ENCODE measurements around the gene WSCD1.

WSCD1 gene

GRCh38 chr17:6069539-6070429 is at the start of gene WSCD1:
TSS of gene WSCD1 (plus strand) at chr17:6070379. CDS start at chr17:6080659, 10,280 bp downstream.
- no peak within 1 kb of the TSS for H3K27ac ChIP-seq
- TF ChIP-seq, protein P1, sequence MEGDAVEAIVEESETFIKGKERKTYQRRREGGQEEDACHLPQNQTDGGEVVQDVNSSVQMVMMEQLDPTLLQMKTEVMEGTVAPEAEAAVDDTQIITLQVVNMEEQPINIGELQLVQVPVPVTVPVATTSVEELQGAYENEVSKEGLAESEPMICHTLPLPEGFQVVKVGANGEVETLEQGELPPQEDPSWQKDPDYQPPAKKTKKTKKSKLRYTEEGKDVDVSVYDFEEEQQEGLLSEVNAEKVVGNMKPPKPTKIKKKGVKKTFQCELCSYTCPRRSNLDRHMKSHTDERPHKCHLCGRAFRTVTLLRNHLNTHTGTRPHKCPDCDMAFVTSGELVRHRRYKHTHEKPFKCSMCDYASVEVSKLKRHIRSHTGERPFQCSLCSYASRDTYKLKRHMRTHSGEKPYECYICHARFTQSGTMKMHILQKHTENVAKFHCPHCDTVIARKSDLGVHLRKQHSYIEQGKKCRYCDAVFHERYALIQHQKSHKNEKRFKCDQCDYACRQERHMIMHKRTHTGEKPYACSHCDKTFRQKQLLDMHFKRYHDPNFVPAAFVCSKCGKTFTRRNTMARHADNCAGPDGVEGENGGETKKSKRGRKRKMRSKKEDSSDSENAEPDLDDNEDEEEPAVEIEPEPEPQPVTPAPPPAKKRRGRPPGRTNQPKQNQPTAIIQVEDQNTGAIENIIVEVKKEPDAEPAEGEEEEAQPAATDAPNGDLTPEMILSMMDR (conservative IDR thresholded peaks at IDR 0.05; ENCODE audit: low read depth): no peak
- POLR2A ChIA-PET (ENCODE audit: low non-redundant PET): no interaction called here
- CTCF ChIA-PET: interaction anchor here (0.6 to 1.7 kb wide), 6 partner anchors 11 to 478 kb away, joined by 3 to 6 read pairs (median 4); no protein-coding TSS in a partner anchor
- no peak for DNase-seq (ENCODE audit: low spot score)

GRCh38 chr17:6021011-6021400 is 49.2 kb upstream of the WSCD1 start:
- no peak overlapping the region for H3K27ac ChIP-seq
- DNase-seq (ENCODE audit: low spot score): no peak
- ChIA-PET POLR2A (ENCODE audit: low non-redundant PET) (no interaction called here), CTCF (no interaction called here)
- TF ChIP-seq, protein P1 (conservative IDR thresholded peaks at IDR 0.05; ENCODE audit: low read depth): no peak

GRCh38 chr17:6021627-6022026 is 48.6 kb upstream of the WSCD1 start:
- no peak for DNase-seq (ENCODE audit: low spot score)
- CTCF ChIA-PET: no interaction called here
- TF ChIP-seq, protein P1 (conservative IDR thresholded peaks at IDR 0.05; ENCODE audit: low read depth): no peak
- POLR2A ChIA-PET (ENCODE audit: low non-redundant PET): no interaction called here
- H3K27ac ChIP-seq: no peak overlapping the region

- DNase-seq (ENCODE audit: low spot score): no peak
- no peak overlapping the region for H3K27ac ChIP-seq
- ChIA-PET POLR2A (ENCODE audit: low non-redundant PET) (no interaction called here), CTCF (no interaction called here)
- TF ChIP-seq, protein P1 (conservative IDR thresholded peaks at IDR 0.05; ENCODE audit: low read depth): no peak
Measured at GRCh38 chr17:6023036-6023831, 46.9 kb upstream of the WSCD1 start.

DNA sequence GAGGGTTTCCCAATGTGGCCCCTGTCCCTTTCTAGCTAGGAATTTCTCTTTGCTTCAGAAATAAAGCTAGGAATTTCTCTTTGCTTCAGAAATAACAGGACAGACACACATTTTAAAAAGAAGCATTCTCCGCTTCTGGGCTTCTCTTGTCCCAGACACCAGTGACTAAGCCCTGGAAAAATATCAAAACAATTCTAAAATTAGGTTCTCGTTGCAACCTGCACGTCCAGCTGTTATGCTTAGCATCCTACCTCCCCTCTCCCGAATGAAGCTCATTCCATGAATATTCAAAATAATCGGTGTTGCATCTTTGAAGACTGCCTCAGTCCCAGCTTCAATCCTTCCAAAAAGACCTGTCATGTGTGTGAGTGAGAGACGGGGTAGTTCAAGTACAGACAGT is 45.6 kb upstream of the WSCD1 start:
- no peak overlapping the region for H3K27ac ChIP-seq
- DNase-seq (ENCODE audit: low spot score): no peak
- POLR2A ChIA-PET (ENCODE audit: low non-redundant PET): no interaction called here
- CTCF ChIA-PET: interaction anchor here (0.5 to 0.7 kb wide), 2 partner anchors 18 to 234 kb away, joined by 3 read pairs; no protein-coding TSS in a partner anchor
- TF ChIP-seq, protein P1 (conservative IDR thresholded peaks at IDR 0.05; ENCODE audit: low read depth): no peak

DNA sequence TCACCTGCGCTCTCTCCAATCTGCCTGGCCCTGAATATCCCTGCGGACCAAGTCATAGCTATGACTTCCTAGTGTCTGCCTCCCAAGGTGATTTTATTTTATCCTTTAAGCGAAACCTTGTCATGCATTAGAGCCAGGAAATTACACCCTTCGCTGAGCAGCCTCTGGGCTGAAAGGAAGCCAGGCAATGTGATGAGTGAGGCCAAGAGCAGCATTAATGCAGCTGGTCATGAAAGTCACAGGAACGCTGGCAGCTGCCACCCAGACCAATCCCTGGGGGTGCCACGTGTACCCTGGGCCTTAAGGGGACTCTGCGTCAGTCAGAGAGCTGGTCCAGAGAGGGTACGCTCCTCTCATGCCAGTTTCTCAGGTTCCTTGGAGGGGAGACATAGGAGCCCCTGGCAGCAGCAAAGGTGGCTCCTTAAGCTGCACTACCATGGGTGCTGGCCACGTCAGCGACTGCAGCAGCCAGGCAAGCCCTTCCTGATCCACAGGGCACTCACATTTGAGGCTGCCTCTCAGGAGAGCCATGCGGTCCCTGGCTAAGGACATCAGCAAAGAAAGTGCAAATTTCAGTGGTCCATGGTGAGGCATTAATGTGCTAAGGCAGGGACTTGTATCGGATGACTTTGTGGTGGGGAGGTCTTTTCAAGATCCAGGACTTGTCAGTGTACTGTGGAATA is 42.7 kb upstream of the WSCD1 start:
- DNase-seq (ENCODE audit: low spot score): no peak
- TF ChIP-seq, protein P1 (conservative IDR thresholded peaks at IDR 0.05; ENCODE audit: low read depth): no peak
- H3K27ac ChIP-seq: no peak overlapping the region
- POLR2A ChIA-PET (ENCODE audit: low non-redundant PET): no interaction called here
- CTCF ChIA-PET: no interaction called here

All from RWPE1 (cell line).